ENCODE results near the gene EFCAB11.

Gene EFCAB11

GRCh38 chr14:89866458-89866857 lies 88.1 kb downstream of the EFCAB11 start:
- DNase-seq (ENCODE audit: low spot score), result no peak

GRCh38 chr14:89865153-89865552 lies 89.4 kb downstream of the EFCAB11 start:
- DNase-seq (ENCODE audit: low spot score), result no peak

- DNase-seq (ENCODE audit: low spot score), result no peak
Measured at GRCh38 chr14:89862856-89863255, 91.7 kb downstream of the EFCAB11 start.

DNA sequence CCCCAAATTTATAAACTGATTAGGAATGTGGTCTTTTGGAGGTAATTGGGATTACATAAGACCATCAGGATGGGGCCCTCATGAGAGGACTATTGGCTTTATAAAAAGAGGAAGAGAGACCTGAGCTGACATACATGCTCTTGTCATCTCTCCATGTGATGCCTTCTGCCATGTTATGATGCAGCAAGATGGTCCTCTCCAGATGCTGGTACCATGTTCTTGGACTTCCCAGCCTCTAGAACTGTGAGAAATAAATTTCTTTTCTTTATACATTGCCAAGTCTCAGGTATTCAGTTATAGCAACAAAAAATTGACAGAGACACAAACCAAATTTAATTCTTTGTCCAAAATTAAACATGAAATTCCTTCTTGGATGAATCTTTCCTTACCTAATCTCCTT lies 92.9 kb downstream of the EFCAB11 start:
- DNase-seq (ENCODE audit: low spot score), result no peak

- no peak for DNase-seq (ENCODE audit: low spot score)
Measured at GRCh38 chr14:89858089-89858488, 96.4 kb downstream of the EFCAB11 start.

GRCh38 chr14:89856871-89857345 lies 97.6 kb downstream of the EFCAB11 start:
- no peak for DNase-seq (ENCODE audit: low spot score)

GRCh38 chr14:89855961-89856656 lies 98.4 kb downstream of the EFCAB11 start:
- no peak for DNase-seq (ENCODE audit: low spot score)

DNA sequence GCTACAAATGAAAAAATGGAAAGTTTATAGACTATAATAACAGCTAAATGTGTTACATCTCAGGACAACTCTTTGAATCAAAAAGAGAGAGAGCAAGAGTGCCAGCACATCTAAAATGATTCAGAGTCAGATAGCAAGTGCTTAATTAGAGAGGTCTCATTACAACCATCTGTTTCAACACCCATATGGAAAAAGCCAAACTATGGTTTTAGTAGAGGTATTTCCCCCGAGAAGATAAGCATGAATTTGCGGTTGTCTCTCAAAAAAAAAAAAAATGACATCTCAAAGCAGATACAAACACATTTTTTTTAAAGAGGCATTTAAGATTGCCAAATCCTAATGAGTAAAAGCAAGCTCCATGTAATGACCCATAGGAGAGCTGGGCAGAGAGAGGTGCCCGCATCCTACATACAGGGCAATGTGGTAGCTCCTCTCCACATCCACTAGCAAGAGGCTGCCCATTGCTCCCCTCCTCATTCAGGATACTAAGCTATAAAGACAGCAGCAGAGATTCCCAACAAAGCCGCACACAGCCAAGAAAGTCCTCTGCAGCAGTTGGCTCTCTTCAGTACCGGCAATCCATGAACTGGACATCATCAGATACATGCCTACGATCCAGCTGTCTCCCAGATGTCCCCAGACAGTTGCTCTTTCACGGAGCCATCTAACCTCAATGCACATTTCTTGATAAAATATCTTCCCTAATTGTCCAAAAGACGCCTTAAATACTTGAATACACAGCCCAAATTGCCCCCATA lies 100.4 kb downstream of the EFCAB11 start:
- no peak for DNase-seq (ENCODE audit: low spot score)

DNA sequence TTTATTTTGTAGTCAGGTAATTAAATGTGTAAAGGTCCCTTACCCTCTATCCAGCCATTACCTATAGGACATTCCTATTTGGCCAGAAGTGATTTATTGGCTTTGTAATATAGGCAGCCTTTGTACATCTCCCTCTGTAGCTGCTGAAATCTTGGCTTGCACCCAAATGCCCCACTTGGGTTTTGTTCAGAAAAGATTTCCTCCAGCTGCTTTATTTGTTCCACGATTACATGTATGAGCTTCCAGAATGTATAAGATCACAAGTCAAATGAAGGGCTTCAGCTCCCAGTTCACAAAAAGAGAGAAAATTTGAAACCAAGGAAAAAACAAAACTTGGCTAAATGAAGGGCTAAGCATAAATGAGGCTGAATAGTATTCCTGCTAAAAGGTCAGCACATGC lies 103.4 kb downstream of the EFCAB11 start:
- no peak for DNase-seq (ENCODE audit: low spot score)

- DNase-seq (ENCODE audit: low spot score), result no peak
Measured at GRCh38 chr14:89849931-89850330, 104.6 kb downstream of the EFCAB11 start.

GRCh38 chr14:89848165-89848564 lies 106.4 kb downstream of the EFCAB11 start:
- no peak for DNase-seq (ENCODE audit: low spot score)

DNA sequence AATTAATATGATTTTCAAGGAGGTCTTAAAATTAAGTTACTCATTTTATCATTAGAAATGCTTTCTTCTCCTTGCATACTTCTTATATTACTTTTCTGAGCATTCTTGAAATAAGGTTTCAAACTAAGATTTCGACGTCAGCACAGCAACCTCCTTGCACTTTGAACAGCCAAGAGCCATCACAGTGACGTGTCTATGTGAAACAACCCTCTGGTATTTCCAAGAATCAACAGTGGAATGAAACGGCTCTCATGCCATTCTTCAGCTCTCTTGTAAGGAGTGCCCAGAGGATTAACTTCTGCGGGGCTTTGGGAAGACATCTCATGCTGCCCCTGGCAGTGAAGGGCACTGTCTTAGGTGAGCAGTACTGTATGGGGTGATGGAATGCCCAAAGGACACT lies 109.2 kb downstream of the EFCAB11 start:
- DNase-seq (ENCODE audit: low spot score), result no peak

- DNase-seq (ENCODE audit: low spot score), result no peak
Measured at GRCh38 chr14:89844508-89844907, 110.0 kb downstream of the EFCAB11 start.

- no peak for DNase-seq (ENCODE audit: low spot score)
Measured at GRCh38 chr14:89842837-89843236, 111.7 kb downstream of the EFCAB11 start.

- DNase-seq (ENCODE audit: low spot score), result no peak
Measured at GRCh38 chr14:89841851-89842250, 112.7 kb downstream of the EFCAB11 start.

- DNase-seq (ENCODE audit: low spot score), result no peak
Measured at GRCh38 chr14:89836830-89837469, 117.6 kb downstream of the EFCAB11 start.

DNA sequence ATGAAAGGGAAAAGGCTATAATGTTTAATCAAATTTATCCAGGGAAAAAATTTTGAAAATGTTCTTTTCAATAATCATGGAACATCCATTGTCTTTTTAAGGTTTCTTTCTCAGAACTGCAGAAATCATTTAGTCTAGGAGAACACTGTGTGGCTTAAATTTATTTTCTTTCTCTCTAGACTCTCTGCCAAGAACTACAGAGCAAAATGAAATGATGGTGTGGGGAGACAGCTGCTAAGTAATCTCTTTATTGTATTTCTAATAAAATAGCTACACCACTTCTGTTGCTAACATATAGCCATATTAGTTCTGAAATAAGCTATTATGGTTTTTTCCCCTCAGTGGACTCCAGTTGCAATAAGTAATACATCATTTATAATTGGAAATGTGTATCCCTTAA lies 120.9 kb downstream of the EFCAB11 start:
- no peak for DNase-seq (ENCODE audit: low spot score)

DNA sequence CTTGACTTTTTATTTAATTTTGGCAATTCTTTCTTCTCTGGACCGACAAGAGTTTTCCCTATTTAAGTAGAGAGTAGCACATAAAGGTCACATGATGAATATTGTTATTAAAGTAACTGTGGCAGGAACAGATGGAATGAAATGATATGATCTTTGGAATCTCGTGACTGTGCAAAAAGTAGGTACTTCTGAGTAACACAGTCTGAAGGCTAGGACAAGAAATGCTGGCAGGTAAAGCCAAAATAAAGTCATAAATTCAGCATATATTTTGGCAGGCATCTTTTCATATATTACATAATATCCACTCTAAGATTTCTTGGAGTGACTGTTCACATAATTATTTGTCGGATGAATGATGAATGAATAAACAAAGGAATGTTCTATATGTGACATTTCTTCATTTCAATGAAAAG lies 121.4 kb downstream of the EFCAB11 start:
- DNase-seq (ENCODE audit: low spot score), result no peak

DNA sequence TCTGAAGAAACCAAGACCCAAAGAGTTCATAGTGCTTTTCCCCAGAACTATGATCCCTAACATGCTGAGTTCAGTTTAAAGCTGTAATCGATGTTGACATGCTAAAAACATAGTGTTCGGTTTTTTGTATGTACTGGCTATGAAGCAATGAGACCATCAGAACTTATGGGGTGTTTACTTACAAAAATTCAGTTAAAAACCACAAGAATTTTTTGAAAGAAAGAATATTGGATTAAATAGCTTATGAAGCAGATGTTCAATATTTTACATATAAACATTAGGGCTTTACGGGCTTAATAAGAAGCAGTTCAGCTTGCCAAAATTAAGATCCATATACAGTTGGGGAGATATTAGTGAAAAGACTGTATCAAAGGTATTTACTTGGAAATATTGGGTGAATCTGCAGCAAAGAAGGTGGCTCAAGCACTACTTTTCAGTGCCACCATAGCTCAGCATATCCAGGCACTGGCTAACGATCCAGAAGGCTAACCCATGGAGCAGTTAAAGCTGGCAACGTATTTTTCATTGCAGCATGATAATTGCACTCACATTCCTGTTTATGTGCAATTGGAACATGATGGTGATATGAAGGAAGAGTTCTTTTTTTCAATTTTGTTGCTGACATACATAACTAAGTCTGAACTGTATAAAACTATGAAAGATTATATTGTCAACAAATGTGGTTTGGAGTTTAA lies 125.9 kb downstream of the EFCAB11 start:
- DNase-seq (ENCODE audit: low spot score), result no peak

DNA sequence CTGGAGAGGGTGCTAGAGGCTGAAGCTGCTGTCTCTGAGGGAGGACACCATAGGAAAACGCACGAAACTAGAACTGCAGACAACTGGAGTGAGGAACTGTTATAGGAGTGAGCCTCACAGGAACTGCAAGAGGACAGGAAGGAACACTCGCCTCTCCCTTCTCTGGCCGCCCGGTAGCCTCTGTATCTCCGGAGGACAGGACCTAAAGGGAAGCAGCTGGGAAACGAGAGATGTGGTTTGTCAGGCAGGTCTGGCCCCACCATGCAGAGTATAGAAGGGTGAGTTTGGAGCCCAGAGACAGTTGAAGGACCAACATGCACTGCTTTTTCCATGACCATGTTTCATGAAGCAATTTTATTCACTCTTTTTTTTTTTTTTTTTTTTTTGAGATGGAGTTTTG lies 127.3 kb downstream of the EFCAB11 start:
- no peak for DNase-seq (ENCODE audit: low spot score)

DNA sequence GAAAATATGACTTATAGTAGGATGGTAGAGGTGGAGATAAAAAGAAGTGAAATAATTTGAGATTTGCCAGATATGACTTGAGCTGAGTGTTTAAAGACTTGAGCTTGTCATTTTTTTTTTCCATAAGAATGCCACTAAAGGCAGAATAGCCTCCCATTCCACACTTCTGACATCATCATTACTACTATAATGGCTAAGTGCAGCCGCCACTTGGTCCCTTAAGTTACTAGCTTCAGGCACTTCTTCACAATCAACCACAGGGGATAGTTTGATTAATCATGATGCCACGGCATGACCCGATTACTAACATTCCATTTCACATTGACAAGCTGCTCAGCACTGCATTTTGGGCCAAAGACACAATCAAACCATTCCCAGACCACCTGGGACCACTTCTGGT lies 127.9 kb downstream of the EFCAB11 start:
- no peak for DNase-seq (ENCODE audit: low spot score)

DNA sequence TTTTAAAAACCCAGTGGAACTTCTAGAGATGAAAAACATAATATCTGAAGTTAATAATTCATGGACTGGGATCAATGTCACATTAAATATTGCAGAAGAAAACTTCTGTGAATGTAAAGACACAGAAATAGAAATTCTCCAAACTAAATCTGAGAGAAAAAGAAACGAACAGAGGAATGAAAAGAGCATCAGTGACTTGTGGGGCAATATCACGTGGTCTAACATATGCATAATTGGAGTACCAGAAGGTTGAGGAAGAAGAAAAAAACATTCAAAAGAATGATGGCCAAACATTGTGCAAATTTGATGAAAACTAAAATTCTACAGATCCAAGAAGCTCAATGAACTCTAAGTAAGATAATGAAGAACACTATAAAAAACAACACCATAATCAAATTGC lies 130.8 kb downstream of the EFCAB11 start:
- DNase-seq (ENCODE audit: low spot score), result no peak

DNA sequence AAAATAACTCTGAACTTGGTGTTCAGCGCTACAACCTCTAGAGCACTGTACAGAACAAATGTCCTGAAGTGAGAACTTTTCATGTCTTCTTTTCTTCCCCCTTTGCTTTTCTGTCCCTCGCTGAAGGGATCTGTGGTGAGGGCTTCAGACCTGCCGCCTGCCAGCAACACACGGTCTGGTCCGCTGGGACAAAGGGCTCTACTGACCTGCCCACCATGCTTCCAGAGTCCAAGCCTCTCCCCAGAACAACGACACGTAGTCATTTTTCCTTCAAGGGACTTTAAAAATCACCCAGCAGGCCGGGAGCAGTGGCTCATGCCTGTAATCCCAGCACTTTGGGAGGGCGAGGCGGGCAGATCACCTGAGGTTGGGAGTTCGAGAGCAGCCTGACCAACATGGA lies 140.4 kb downstream of the EFCAB11 start:
- DNase-seq (ENCODE audit: low spot score), result no peak

Data from hematopoietic multipotent progenitor cell treated with erythropoietin and hydrocortisone succinate and interleukin-3 and kit ligand, for 17 days (in vitro differentiated cells).